Stimulated activated CD8-positive, alpha-beta memory T cell treated with anti-CD3 and anti-CD28 coated beads, Interleukin-15, amount 100 ng/mL, for 48 hours (primary cell): Measurements from ENCODE around the gene SOX9.
"Not testable (repeated sequence)": the region's sequence is repeated elsewhere in the genome, so short reads cannot be mapped to it uniquely, and the experiment has no call there.

Source experiments
- DNase-seq, 2 donors: peaks; one replicate each; pipeline ENCODE4 v3.0.0-alpha.2; 2020; ENCODE audit warnings: low read depth in 2 of 2

Gene SOX9

DNA sequence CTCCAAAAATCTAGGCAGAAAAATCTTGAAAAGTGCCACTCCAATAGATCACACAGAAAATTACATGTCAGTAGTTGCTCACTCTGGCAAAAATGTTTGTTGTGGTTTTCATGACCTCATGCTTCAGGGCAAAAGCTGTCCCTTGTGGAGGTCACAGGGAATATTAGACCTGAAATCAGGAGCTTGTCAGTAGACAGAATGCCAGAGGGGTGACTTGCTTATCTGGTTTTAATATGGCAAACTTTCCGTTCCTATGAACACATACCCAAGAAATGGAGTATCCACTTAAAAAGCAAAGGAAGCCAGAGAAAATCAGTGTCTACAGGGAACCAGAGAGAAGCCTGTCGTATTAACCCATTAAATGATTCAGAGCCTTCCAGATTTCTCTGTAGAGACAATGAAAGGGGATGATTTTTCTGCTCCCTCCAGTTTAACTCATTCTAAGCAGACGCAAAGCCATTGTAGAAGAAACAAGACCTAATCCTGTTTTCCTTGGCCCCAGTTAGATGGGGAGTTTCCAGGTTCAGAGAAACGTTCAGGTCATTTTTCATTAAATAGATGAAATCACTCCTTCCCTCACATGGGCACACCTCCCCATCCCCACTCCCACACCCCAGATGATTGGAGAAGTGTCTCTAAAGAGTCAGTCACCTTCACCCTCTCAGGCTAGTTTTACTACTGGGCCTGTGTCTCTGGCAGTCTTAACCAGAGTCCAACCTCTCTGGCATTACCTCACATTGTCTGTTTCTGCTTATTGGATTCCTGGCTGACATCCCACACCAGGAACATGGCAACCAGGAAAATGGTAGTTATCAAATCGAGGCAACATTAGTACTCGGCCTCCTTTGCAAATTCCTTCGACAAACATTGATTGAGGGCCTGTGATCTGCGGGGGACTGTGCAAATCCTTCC lies 6.0 kb downstream of the SOX9 start:
- DNase-seq = no peak

DNA sequence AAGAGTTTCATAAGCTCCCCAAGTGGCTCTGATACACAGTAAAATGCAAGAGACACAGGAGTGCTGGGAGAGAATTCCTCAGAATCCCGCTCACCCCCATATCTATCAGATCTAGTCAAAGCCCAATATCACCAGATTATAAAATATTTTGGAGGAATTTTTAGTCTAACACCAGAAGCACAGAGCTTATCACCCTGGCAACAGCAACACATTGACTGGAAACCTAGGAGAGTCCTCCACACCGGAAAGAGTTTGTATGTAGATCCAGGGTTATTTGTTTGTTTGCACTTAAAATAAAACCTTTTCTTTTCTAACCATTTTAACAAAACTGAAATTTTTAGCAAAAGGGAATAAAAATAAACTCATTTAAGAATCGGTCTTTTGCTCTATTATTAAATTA lies 7.2 kb downstream of the SOX9 start:
- no peak for DNase-seq

DNA sequence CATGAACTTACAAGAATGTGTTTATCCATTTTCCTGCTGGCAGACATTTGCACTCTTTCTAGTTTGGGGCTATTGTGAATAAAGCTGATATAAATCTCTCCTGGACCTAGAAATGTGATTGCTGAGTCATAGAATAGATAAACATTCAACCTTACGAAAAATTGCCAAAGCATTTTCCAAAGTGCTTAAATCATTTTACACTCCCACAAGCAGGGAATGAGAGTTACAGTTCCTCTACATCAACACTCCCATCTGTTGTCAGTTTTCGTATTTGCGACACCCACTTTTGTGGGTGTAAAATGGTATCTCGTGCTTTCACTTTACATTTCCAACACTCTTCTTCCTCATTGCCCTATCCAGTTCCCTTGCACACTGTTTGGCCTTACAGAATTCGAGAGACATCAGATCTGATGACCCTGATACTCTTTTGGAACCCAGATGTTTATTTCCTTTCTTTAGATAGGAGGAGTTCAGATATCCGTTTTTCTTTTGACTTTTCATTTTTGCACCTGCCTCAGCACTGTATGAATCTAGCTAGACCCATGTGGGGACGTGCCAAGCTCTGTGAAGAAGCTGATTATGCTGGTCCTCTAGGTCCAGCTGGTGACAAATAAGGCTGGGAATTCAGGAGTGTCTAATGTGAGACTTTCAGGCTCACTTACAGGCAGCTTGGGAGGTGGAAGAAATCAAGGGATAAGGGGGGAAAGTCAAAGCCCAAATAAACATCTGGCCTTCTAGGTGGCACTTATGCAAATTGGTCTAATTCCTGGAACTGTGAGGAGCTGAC lies 14.0 kb downstream of the SOX9 start:
- no peak for DNase-seq

DNA sequence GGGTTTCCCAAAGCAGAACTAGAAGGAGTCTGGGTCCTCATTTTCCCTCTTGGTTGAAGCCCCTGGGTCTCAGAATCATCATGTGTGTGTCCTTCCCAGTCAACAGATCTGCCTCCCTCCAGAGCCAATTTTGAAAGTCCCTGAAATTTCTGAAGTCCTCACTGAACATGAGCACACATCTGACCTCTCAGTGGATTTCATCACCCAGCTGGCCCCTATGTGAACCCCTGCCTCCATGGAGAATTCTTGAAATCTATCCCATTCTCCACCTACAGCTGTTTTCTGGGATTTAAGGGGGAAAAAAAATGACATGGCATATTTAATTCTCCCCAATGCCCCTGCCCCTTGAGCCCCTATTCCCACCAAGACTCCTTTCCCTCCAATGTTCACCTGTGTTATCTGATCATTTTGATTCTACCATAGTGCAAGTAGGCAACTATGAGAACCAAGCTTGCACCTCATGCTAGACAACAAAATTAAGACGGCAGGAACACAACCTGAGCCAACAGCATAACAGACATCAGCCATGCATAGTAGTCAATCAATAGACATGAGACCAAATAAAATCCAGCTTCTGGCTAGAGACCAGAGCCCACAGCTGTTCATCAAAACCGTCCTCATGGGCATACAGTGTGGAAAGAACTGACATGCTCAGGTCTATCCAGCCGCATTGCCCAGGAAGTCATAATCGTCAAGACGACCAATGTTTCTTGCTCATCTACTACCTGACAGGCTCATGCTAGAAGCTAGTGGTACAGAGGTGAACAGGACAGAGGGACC lies 14.9 kb downstream of the SOX9 start:
- no peak for DNase-seq

DNA sequence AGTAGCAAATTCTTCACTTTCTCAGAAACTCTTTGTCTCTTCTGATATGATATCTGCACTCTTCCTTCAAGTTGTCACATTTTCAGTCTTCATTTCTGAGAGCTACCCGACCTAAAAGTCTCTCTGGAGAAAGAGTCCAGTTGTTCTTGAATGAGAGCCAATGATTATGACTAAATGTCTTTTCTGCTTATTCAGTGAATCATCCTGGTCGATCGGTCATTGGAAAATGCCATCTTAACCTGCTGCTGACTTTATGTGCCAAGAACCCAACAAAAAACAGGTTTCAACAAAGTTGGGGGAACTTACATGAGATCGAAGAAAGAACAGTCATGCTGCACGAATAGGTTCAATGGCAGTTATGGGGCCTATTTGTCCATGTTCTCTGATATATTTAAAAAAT lies 15.9 kb downstream of the SOX9 start:
- no peak for DNase-seq

DNA sequence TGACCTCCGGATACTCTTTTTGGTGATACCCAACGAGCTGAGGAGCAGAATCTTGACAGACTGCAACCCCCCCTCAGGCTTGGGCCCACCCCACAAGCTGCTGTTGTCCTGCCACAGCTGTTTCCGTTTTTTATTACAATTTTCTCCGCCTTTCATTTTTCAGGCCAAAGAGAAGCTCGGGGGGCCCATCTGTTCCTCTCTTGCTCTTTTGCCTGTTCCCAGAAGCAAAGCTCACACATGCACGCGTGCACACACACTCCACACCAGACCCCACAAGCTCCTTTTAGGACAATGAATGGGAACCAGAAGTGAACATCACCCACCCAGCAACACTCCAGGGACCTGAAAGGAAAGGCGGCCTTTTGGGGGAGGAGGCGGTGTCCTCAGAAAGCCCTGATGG lies 16.3 kb downstream of the SOX9 start:
- DNase-seq = no peak

DNA sequence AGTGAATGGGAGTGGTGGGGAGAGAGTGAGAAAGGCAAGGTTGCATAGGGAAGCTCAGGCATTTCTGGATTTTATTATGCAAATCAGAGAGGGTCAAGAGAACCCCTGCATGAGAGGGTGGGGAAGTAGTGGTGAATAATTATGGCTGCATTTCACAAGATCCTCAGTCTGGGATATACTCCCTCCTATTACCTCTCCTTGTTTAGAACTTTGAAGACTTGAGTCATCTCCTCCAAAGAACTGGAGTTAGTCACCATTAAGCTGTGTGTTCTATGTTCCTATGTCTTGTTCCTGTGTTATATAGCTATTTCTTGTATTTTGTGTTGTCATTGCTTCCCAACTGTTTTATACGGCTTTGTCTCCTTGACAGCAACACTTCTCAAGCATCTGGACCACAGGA lies 18.4 kb downstream of the SOX9 start:
- DNase-seq = no peak

DNA sequence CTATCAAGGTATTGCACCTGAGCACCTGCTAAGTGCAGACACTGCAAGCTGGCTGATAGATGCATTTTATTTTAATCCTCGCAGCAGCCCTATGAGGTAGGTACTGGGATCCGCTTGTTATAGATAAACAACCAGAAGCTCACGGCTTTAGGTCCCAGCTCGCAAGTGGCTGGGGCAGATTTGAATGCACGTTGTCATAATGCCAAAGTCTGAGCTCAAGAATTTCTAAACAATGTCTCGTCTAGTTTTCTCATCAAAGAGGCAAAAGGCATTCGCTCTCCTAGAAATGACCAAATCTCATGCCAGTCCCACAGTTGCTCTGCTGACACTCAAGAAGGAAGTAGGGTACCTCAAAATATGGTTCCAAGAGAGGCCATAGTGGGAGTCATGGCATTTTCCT lies 20.5 kb downstream of the SOX9 start:
- DNase-seq = no peak

DNA sequence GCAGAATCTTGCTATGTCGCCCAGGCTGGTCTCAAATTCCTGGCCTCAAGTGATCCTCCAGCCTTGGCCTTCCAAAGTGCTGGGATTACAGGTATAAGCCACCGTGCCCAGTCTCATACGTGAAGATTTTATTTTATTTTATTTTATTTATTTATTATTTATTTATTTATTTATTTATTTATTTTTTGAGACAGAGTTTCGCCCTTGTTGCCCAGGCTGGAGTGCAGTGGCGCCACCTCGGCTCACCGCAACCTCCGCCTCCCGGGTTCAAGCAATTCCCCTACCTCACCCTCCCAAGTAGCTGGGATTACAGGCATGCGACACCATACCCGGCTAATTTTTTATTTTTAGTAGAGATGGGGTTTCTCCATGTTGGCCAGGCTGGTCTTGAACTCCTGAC lies 21.3 kb downstream of the SOX9 start:
- not testable (repeated sequence) for DNase-seq

DNA sequence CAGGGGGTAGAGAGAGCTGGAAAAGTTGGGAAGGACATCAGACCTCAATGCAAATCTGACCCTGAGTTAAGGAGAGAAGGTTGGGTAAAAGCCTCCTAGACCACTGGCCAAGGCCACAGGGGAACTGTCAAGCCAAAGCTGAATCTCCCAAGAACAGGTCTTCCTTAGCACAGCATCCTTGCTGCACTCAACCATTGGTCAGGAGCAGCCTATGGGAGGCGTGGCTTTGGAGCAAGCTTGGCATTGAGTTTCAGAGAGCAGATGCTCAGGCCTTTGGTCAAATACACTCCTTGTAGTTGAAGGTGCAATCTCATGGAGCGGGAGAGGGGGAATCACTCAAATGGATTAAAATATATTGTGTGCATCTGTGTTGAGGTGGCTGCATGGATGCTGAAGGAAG lies 21.8 kb downstream of the SOX9 start:
- no peak for DNase-seq

DNA sequence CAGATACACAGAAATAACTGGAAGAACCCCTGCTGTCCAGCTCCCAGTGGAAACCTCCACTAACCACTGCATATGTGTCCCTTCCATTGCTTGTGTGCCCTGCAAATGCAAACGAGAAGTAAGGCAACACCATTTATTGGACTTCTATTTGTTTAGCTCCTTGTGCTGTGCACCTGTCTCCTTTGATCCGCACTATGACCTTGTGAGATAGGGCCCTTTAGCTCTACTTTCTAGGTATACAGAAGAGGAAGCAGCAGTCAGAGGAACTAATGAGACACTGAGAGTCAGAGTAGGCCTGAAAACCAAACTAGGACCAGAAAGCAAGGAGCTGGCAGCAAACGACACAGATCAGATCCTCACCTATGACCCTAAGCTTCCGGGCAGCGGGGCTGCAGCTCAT lies 22.4 kb downstream of the SOX9 start:
- DNase-seq = no peak

DNA sequence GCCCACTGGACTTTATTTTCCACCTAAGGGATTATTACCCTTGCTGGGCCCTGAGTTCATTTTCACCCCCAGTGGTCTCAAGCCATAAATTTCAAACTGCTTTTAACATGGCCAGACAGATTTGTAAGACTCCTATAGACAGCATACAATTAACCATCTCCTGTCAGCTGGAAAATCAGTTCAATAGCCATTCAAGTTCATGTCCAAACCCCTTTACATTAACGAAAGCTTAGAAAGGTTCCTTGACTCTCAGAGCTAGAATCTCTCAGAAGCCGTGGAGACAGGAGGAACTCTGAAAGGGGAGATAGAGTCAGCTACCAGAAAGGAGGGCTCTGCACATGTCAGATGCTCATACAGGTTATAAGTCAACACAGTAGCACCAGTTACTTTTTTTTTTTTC lies 23.3 kb downstream of the SOX9 start:
- no peak for DNase-seq

DNA sequence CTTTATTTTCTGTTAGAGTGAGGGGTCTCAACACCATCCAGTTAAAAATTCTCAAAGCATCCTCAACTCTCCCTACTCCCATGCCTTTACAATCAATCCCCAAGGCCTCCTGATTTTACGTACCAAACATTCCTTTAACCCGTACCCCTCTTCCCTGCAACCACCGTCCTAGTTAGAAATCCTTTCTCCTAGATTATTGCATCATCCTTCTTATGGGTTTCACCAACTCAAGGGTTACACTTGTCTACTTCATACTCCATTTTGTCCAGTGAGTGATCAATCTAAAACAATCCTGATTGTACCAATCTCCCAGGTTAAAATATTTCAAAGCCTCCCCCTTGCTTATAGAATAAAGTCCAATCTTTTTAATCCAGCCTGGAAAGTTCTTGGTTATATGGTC lies 24.7 kb downstream of the SOX9 start:
- DNase-seq = no peak

DNA sequence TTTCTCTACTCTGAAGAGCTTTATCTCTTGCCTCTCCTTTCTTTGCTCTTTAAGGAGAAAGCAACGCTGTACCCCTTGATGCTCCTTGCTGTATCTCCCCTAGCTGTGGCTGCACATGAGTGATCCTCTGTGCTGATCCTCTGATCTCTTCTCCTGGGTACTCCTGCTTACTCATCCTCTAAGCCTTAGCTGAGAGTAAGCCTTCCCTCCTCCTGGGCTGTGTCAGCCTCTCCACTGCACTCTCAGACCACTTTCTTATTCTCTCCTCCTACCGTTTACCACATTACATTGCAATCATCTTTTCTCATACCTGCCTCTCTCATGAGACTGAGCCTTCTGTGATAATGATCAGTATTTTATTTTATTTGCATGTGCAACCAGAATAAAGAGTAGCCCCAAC lies 25.1 kb downstream of the SOX9 start:
- DNase-seq = no peak

DNA sequence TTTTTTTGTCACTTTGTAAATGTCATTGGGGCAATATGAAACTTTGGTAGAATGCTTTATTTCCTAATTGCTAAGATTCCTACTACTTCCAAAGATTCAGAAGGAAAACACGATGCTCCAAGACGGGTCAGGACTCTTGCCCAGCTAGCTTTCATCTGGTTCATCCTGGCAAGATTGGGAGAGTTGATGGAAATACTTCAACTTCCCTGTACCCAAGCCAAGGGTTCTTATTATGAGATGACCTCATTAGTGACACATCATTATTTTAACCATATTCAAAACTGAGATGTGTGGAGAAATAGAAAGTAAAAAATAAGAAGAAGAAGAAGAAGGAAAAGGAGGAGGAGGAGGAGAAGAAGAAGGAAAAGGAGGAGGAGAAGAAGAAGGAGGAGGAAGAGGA lies 25.6 kb downstream of the SOX9 start:
- DNase-seq = no peak

DNA sequence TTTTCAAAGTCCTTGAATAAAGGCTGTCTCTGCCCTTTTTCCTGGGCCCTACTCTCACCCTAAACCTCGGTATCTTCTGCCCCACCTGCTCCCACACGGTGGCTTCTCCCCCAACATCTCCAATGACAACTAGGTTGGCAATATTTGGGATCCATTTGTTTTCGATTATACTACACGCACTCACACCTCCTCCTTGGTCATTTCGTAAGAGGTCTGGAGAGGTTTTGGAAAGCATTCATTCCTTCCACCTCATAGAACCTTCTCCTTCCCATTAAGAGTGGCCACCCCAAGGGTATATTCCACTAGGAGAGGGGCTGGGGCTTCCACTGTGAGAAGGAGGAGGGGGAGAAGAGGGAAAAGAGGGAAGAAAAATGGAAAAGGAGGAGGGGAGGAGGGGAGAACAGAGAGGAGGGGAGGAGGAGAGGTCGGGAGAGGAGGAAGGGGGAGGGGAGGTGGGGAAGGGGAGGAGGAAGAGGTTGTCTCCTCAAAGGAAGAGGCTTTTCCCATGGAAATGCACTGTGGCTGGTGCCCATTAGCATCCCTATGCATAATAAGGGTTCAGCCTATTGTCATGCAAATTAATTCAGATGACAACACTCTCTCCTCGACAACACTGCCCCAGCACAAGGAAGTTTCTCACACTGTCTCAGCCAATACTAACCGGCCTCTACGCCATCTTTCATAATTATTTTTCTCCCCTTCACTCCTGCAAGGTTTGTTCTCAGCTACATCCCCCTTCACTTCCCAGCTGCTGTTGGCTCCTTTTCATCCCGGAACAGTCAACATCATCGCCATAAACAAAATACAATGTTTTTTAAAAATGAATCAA lies 30.0 kb downstream of the SOX9 start:
- no peak for DNase-seq

DNA sequence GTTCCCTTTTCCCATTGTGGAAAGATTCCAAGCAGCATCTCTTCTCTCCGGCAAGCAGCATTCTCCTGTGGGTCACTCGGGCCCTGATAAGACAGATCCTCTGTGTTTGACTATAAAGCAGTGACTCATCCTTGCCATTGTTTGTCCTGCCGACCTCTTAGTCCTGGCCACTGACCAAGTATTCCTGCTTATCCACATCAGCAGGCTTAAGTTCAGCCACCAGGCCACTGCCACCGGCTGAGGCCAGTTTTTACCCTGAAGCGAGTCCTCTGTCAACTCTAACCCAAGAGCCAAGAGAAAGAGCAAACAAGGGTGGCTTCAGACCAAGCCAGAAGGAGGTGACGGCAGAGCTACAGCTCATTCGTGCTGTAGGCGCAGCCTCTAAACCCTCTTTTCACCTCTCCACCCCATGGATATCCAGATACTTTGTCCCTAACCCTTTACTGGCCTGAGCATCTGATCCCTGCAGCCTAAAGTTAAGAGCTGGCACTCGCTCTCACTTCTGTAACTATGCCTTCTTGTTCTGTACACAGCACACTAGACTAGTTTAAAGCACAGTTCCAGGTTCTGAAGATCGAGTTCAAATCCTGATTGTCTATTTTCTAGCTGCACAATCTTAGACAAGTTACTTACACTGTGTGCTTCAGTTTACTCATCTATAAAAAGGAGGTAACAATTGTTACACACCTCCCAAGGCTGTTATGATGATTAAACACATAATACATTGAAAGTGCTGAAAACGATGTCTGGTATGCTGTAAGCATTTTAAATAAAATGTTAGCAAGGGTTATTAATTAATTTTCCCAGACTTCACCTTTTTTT lies 31.0 kb downstream of the SOX9 start:
- no peak for DNase-seq

DNA sequence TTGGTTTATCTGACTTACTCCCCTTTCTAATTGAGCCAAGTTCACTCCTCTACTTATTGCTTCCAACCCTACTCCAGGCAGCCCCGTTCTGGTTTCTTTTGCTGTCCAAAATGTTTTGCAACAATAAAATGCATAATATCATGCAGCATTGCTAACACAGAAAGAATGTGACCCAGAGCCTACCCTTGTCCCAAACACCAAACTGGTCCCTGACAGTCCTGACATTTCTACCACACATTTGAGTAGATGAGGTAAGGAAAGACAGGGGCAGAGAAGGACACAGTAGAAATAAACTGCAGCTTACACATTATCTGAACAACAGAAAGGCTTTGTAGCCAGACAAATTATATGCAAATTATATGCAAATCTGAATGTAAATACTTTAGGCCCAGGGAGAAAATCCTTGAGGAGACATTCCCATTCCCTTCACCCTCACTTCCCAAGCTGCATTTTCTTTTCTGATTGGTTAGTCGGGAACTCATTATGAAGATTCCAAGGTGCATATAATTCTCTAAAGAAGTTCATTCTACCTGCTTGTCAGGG lies 31.6 kb downstream of the SOX9 start:
- DNase-seq = no peak

DNA sequence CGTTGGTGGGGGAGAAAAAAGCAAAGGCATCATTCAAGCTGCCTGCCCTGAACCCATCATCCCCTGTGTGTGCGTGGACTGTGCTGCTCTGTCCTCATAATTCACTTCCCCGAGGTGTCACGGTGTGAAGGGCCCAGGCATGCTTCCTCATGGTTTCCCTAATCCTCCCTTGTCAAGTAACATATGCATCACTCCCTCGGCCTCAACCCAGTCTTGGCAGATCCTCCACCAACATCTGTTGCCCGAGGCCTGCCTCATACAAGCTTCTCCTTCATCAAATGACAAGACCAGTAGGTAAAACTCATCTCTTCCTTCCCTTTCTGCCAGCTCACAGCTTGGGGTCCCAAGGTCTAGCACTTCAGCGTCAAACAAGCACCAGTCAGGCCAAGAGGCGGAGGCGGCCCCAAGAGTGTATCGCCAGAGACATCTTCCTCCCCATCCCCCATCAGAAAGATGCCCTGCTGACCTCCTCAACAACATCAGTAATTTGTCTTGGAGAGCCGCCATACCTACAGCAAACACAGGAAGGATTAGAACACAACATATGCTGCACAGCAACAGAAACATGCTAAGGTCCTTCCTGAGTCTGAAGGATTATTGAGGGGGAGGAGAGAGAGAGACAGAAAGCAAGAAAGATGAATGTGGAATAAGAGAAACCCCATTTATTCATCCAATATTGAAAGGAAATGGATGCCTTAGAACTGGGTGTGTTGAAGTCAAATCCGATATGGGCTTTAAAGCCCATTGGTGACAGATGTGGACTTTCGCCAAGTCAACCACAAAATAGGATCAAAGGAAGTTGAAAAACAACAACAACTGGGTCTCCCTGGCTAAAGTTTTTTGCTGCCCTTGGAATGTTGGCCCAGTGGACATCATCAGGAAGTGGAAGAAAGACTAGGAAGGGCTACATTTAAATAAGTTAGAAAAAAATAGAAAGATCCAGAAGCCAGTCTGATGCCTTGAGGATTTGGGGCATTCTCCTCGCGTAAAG lies 38.4 kb downstream of the SOX9 start:
- DNase-seq = no peak
